Stimulated activated CD4-positive, alpha-beta T cell treated with anti-CD3 and anti-CD28 coated beads, Interleukin-2, amount 100 ng/mL, for 48 hours (primary cell): Measurements from ENCODE around the gene RNASE7.
"Not testable (repeated sequence)": the region's sequence is repeated elsewhere in the genome, so short reads cannot be mapped to it uniquely, and the experiment has no call there.

ENCODE experiments used
- DNase-seq, 2 donors: peaks; one replicate each; pipeline ENCODE4 v3.0.0-alpha.2; 2020

The RNASE7 gene

GRCh38 chr14:21041676-21042433 is at the start of gene RNASE7:
TSS of gene RNASE7 (plus strand) at chr14:21042362. CDS start at chr14:21042993, 631 bp downstream.
- DNase-seq = no peak

- DNase-seq = no peak
Observed at GRCh38 chr14:20996521-20996920, 45.6 kb upstream of the RNASE7 start.

GRCh38 chr14:20997115-20997514 is 45.0 kb upstream of the RNASE7 start:
- DNase-seq = no peak

- no peak for DNase-seq
Observed at GRCh38 chr14:20997564-20997963, 44.6 kb upstream of the RNASE7 start.

- DNase-seq = no peak
Observed at GRCh38 chr14:20998139-20998538, 44.0 kb upstream of the RNASE7 start.

- no peak for DNase-seq
Observed at GRCh38 chr14:20998674-20999366, 43.3 kb upstream of the RNASE7 start, which contains the start of gene SLC39A2. TSS of gene SLC39A2 (plus strand) at chr14:20999293. CDS start at chr14:20999447, 154 bp downstream.

GRCh38 chr14:20999591-20999990 is 42.6 kb upstream of the RNASE7 start:
- DNase-seq = no peak

- DNase-seq = no peak
Observed at GRCh38 chr14:21001218-21001617, 40.9 kb upstream of the RNASE7 start.

- DNase-seq = no peak
Observed at GRCh38 chr14:21003788-21004346, 38.3 kb upstream of the RNASE7 start.

GRCh38 chr14:21009721-21010120 is 32.4 kb upstream of the RNASE7 start:
- not testable (repeated sequence) for DNase-seq

- DNase-seq = no peak
Observed at GRCh38 chr14:21011136-21011535, 31.0 kb upstream of the RNASE7 start.

- peak; percentile 77 to 86 for DNase-seq
Observed at GRCh38 chr14:21014761-21015190, 27.4 kb upstream of the RNASE7 start.

- no peak for DNase-seq
Observed at GRCh38 chr14:21015312-21015711, 26.9 kb upstream of the RNASE7 start.

GRCh38 chr14:21016413-21017190 is 25.6 kb upstream of the RNASE7 start:
- DNase-seq = no peak

- no peak for DNase-seq
Observed at GRCh38 chr14:21017528-21018245, 24.5 kb upstream of the RNASE7 start.

- no peak for DNase-seq
Observed at GRCh38 chr14:21018286-21018685, 23.9 kb upstream of the RNASE7 start.

GRCh38 chr14:21018781-21019180 is 23.4 kb upstream of the RNASE7 start:
- DNase-seq = no peak

- DNase-seq = no peak
Observed at GRCh38 chr14:21019366-21019765, 22.8 kb upstream of the RNASE7 start.

GRCh38 chr14:21020977-21021545 is 21.1 kb upstream of the RNASE7 start:
- DNase-seq = no peak

GRCh38 chr14:21022686-21023085 is 19.5 kb upstream of the RNASE7 start:
- DNase-seq = no peak

- no peak for DNase-seq
Observed at GRCh38 chr14:21023174-21023573, 19.0 kb upstream of the RNASE7 start.
